HG03064 (cell line): Measurements from ENCODE around the gene ACACB.

ENCODE experiments used
- ATAC-seq: cut with Tn5 transposase; IDR thresholded peaks from one replicate; pipeline ENCODE4 v1.9.1; 2021; ENCODE audit warnings: low read depth; ENCODE audit not compliant: unreplicated experiment

Gene ACACB

GRCh38 chr12:109109746-109110350 lies 6.5 kb upstream of the ACACB start:
- no peak for ATAC-seq

- ATAC-seq: no peak
These were observed 5.3 kb upstream of the ACACB start for GRCh38 chr12:109110988-109111495.

DNA sequence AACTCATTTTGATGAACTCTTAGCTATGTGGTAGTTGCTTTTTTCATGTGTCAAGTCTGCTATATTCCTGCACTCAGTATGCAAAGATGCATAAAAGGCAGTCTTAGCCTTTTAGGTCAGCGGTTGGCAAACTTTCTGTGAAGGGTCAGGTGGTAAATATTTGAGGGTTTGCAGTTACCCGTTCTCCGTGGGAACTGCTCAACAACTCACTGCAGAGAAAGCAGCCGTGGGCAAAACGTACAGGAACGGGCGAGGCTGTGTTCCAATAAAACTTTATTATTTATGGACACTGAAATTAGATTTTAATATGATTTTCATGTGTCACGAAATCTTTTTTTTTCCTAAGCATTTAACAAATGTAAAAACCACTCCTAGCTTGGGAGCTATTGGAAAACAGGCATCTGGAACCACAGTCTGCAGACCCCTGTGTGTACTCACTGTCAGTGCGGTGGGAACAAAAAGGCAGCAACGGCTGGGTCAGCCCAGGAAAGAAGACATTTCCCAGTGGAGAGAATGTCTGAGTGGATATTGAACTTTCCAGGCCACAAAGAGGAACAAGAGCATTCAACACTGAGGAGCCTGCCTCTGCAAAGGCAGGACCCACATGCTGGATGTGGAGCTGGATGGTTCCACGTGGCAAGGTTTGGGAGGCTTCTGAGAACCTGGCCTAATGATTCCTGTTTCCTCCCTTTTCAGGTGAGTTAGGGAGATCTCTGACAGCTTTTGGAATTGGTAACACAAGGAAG lies 3.5 kb upstream of the ACACB start:
- no peak for ATAC-seq

- no peak for ATAC-seq
These were observed 2.6 kb upstream of the ACACB start for GRCh38 chr12:109113661-109114321.

GRCh38 chr12:109114644-109115043 lies 1.7 kb upstream of the ACACB start:
- ATAC-seq: no peak

GRCh38 chr12:109115404-109115757 lies 1.0 kb upstream of the ACACB start:
- ATAC-seq: no peak

DNA sequence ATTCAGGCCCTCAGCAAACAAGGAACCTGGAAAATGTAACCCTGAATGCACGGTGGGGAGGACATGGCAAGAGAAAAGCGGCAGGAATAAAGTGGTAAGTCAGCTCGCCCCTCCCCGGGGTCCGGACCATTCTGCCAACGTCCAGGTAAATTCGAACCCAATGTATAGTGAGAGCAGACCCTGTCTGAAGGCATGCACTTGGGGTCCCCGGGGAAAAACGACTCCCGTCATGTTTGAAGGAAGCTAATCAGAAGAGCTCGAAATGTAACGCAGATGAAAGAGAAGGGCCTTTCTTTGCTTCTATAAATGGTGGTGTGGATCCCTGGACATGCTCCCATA lies 193 bp downstream of the ACACB start:
- no peak for ATAC-seq

DNA sequence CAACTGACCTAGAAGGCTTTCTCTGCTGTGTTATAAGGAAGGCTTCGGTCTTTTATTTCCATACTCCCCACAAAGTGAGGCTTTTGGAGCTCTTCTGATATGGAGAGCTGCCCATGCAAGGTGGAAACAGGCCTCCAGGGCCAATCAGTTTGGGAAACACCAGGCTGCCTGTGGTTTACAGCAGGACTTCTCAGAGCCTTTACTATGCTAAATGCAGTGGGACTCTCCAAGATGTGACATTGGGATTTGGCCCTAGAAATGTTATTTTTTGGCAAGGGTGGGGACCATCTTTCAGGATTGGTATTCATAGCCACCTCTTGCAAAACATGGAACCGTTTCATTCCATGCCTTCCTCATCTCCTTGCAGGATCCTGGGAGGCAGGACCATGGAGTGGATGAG lies 3.7 kb downstream of the ACACB start:
- no peak for ATAC-seq

- ATAC-seq: no peak
These were observed 4.2 kb downstream of the ACACB start for GRCh38 chr12:109120557-109120956.

DNA sequence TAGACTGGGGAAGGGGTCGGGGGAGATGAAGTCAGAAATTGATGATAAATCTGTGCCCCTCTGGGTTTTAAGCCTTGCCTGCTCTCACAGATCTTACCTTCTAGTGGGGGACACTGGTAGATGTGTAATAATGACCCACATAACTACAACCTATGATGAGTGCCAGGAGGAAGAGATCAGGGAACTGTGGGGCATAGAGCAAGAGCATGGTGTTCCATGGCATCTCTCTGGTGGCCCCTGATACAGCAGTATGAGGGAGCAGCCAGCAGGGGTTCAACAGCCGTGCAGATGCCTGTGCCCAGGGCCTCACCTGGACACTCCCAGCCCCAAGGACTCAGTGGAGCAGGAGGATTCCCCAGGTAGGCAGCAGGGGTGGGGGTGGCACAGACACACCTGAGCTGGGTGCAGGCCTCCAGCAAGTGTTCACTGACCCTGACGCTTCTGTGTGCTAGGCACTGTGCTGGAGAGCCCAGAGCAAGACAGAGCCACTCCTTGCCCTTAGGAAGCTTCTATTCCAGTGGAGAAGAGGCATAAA lies 5.0 kb downstream of the ACACB start:
- ATAC-seq: no peak

- ATAC-seq: no peak
These were observed 8.7 kb downstream of the ACACB start for GRCh38 chr12:109124878-109125648.

DNA sequence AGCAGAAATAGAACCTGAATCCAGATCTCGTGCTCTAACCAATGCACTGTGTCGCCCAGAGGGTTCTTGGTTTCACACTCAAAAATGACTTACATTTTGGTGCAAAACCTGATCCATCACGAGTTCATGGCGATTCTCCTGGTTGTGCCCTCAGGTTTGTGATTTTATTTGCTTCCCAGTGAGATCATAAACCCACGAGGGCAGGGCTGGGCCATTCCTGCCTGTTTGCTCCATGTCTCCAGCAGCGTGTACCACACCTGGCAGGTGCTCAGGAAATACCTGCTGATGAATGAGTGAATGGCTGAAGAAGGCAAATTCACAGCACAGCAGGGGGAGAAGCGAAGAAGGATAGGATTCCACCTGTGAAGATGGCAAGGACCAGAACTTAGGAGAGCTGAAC lies 9.4 kb downstream of the ACACB start:
- no peak for ATAC-seq

DNA sequence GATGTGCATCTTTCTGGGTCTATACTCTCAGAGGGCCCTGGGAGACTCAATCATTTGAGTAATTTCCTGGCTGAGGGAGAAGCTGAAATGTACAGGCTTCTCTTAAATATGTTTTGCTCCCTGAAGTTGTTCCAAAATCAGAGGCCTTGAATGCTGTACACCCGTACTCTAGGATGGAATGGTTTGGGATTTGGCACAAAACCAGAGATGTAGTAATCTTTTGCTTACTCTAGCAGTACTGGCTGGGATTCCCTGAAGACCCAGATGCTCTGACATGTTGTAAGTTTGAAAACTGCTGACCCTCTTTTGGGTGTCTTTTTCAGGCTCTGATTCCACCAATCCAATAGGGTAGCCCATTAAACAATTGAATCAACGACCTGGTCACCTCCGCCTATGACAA lies 10.4 kb downstream of the ACACB start:
- no peak for ATAC-seq

GRCh38 chr12:109127533-109128242 lies 11.3 kb downstream of the ACACB start:
- ATAC-seq: no peak

- ATAC-seq: no peak
These were observed 14.1 kb downstream of the ACACB start for GRCh38 chr12:109130297-109131153.

GRCh38 chr12:109131154-109132050 lies 15.0 kb downstream of the ACACB start:
- no peak for ATAC-seq

GRCh38 chr12:109134186-109134917 lies 18.0 kb downstream of the ACACB start:
- no peak for ATAC-seq

GRCh38 chr12:109137055-109137454 lies 20.7 kb downstream of the ACACB start:
- ATAC-seq: no peak
